ENCODE measurements around the gene CDKAL1. TPM values are rescaled to one million over a fixed set of nuclear protein-coding genes. Genes with fewer than 3 reads are reported as not detected.

CDKAL1 gene
- total and polyA plus RNA-seq, 10 donors: 4.8 to 26.9 (median 20.1) TPM

DNA sequence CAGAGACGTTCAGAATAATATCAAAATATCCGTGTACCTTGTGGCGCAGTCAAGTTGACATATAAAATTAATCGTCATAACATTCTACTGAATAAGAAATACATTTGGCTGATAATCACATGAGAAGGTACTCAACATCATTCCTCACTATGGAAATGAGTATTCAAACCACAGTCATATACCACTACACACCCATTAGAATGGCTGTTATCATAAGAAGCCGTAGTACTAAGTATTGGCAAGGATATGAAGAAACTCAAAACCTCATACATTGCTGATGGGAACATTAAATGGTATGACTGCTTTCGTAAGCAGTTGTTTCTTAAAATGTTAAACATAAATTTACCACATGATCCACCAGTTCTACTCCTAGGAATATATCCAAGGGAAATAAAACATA is 244.7 kb downstream of the CDKAL1 start:
- H3K27ac ChIP-seq: no peak overlapping the region
- 91 to 97% (median 92%) methylated on average over 6 of the region's 6 CpGs for WGBS, 5 donors
- H3K9me3 ChIP-seq: no peaks in the 10 kb centered on the region
- H3K36me3 ChIP-seq: peaks cover 0 to 38% (median 10%) of the 10 kb centered on the region in 6 donors
- H3K27me3 ChIP-seq (replicated peaks in 1 of 7): no peaks in the 10 kb centered on the region
- no peak for DNase-seq
- no peak overlapping the region for H3K4me3 ChIP-seq
- TF ChIP-seq, protein P1, sequence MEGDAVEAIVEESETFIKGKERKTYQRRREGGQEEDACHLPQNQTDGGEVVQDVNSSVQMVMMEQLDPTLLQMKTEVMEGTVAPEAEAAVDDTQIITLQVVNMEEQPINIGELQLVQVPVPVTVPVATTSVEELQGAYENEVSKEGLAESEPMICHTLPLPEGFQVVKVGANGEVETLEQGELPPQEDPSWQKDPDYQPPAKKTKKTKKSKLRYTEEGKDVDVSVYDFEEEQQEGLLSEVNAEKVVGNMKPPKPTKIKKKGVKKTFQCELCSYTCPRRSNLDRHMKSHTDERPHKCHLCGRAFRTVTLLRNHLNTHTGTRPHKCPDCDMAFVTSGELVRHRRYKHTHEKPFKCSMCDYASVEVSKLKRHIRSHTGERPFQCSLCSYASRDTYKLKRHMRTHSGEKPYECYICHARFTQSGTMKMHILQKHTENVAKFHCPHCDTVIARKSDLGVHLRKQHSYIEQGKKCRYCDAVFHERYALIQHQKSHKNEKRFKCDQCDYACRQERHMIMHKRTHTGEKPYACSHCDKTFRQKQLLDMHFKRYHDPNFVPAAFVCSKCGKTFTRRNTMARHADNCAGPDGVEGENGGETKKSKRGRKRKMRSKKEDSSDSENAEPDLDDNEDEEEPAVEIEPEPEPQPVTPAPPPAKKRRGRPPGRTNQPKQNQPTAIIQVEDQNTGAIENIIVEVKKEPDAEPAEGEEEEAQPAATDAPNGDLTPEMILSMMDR (IDR thresholded peaks at IDR 0.05 in 8 of 11, conservative IDR thresholded peaks at IDR 0.05 in 3 of 11): no peak
- TF ChIP-seq POLR2AphosphoS5 (IDR thresholded peaks at IDR 0.05) (no peak), POLR2A (IDR thresholded peaks at IDR 0.05) (no peak)
- intact Hi-C loops (cut with DNase I; ENCODE audit: low total_unique reads): no loop called here
- no peaks in the 10 kb centered on the region for H3K4me1 ChIP-seq

- intact Hi-C loops (cut with DNase I; ENCODE audit: low total_unique reads): no loop called here
- DNase-seq: no peak
- Histone ChIP-seq H3K27ac (no peak overlapping the region), H3K27me3 (replicated peaks in 1 of 7) (no peaks in the 10 kb centered on the region), H3K36me3 (peaks cover 0 to 21% (median 3%) of the 10 kb centered on the region in 6 donors), H3K4me1 (no peaks in the 10 kb centered on the region), H3K9me3 (no peaks in the 10 kb centered on the region), H3K4me3 (no peak overlapping the region)
- TF ChIP-seq POLR2AphosphoS5 (IDR thresholded peaks at IDR 0.05) (no peak), POLR2A (IDR thresholded peaks at IDR 0.05) (no peak)
- WGBS, 5 donors: 93 to 98% (median 93%) methylated on average over 3 of the region's 3 CpGs
These were observed 254.9 kb downstream of the CDKAL1 start for GRCh38 chr6:20789162-20789561.

DNA sequence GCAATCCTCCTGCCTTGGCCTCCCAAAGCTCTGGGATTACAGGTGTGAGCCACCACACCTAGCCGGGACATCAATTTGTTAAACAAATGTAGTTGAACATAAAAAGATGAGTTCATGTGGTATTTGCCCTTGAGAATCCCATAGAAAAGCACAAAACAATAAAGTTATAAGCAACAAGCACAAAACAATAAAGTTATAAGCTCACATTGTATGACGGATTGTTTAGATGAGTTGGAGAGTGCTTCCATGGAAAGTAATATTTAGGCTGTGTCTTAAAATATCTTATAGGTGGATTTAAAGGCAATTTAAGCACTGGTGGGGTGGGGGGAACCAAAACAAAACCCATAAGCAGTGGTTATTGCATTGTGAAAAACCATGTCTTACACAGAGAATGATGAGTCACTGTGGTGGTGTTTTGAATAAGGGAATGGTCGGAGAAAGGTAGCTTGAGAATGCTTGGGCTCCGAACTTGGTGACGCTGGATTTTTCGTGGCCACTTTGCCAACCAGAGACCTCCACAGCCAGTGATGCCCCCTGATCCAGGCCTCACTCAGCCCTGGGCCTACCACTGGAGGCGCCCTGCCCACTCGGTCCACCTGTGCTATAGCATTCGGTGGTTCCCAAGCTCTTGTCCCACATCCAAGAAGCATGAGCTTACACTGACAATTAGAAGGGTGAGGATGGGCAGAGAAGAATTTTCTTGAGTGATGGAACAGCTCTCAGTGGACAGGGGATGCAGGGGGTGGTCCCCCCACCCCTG is 256.0 kb downstream of the CDKAL1 start:
- WGBS, 5 donors: 87 to 95% (median 88%) methylated on average over 9 of the region's 9 CpGs

GRCh38 chr6:20791074-20791473 is 256.8 kb downstream of the CDKAL1 start:
- no peaks in the 10 kb centered on the region for H3K9me3 ChIP-seq
- H3K36me3 ChIP-seq: peaks cover 0 to 17% (median 3%) of the 10 kb centered on the region in 6 donors
- 78 to 87% (median 87%) methylated on average over 4 of the region's 4 CpGs for WGBS, 5 donors
- no peak overlapping the region for H3K4me3 ChIP-seq
- intact Hi-C loops (cut with DNase I; ENCODE audit: low total_unique reads): no loop called here
- DNase-seq: no peak
- no peaks in the 10 kb centered on the region for H3K4me1 ChIP-seq
- no peak overlapping the region for H3K27ac ChIP-seq
- H3K27me3 ChIP-seq (replicated peaks in 1 of 7): no peaks in the 10 kb centered on the region
- TF ChIP-seq, protein P1 (IDR thresholded peaks at IDR 0.05 in 8 of 11, conservative IDR thresholded peaks at IDR 0.05 in 3 of 11): no peak
- no peak for TF ChIP-seq POLR2A (IDR thresholded peaks at IDR 0.05)
- no peak for TF ChIP-seq POLR2AphosphoS5 (IDR thresholded peaks at IDR 0.05)

More for the DNA sequence above, 256.0 kb downstream of the CDKAL1 start:
- Histone ChIP-seq H3K27me3 (replicated peaks in 1 of 7) (no peaks in the 10 kb centered on the region), H3K9me3 (no peaks in the 10 kb centered on the region), H3K4me3 (no peak overlapping the region), H3K27ac (no peak overlapping the region), H3K4me1 (no peaks in the 10 kb centered on the region), H3K36me3 (peaks cover 0 to 17% (median 3%) of the 10 kb centered on the region in 6 donors)
- DNase-seq: no peak
- intact Hi-C loops (cut with DNase I; ENCODE audit: low total_unique reads): no loop called here
- no peak for TF ChIP-seq POLR2AphosphoS5 (IDR thresholded peaks at IDR 0.05)

GRCh38 chr6:20791944-20792343 is 257.7 kb downstream of the CDKAL1 start:
- intact Hi-C loops (cut with DNase I; ENCODE audit: low total_unique reads): no loop called here
- Histone ChIP-seq H3K27ac (no peak overlapping the region), H3K4me1 (no peaks in the 10 kb centered on the region), H3K4me3 (no peak overlapping the region), H3K9me3 (no peaks in the 10 kb centered on the region), H3K27me3 (replicated peaks in 1 of 7) (no peaks in the 10 kb centered on the region), H3K36me3 (peaks cover 0 to 17% (median 3%) of the 10 kb centered on the region in 6 donors)
- 76 to 89% (median 81%) methylated on average over 2 of the region's 2 CpGs for WGBS, 5 donors
- no peak for DNase-seq
- TF ChIP-seq POLR2AphosphoS5 (IDR thresholded peaks at IDR 0.05): no peak
- TF ChIP-seq, protein P1 (IDR thresholded peaks at IDR 0.05 in 8 of 11, conservative IDR thresholded peaks at IDR 0.05 in 3 of 11): no peak

Data from spleen (tissue), 11 donors.